Measurements from ENCODE around the gene IGF2.

The IGF2 gene

DNA sequence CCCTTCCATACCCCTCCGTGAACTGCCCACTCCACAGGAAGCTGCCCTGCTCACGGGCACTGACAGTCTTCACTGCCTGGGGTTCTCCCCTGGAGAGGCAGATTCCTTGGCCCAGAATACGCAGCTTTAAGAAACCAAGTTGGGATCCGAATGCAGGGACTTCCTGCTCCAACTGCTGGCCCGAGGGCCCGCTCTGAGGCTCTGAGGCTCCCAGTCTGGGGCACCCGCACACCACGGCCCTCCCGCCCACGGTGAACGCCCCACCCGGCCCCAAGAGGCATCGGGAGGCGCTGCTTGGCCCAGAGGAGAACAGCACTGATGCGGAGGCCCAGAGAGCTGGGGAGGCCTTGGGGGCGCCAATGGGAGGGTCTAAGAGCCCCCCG, 42.3 kb downstream of the IGF2 start:
- H3K4me2 ChIP-seq (ENCODE audit: low read length): no peak overlapping the region
- no peaks in the 10 kb centered on the region for H3K9me2 ChIP-seq (ENCODE audit: low read depth, low read length)
- no peaks in the 10 kb centered on the region for H3K36me3 ChIP-seq (ENCODE audit: insufficient read depth, low read length)
- H3K9me3 ChIP-seq (ENCODE audit: low read length): no peaks in the 10 kb centered on the region
- no peak overlapping the region for H3K9ac ChIP-seq (ENCODE audit: low read length)
- no peak overlapping the region for H2AFZ ChIP-seq (ENCODE audit: low read length)
- no peaks in the 10 kb centered on the region for H4K20me1 ChIP-seq (ENCODE audit: insufficient read depth, low read length)
- TF ChIP-seq EZH2 (IDR thresholded peaks at IDR 0.05; ENCODE audit: borderline replicate concordance, low read length) (no peak), CTCF (IDR thresholded peaks at IDR 0.05; ENCODE audit: low read length) (no peak)
- no peaks in the 10 kb centered on the region for H3K79me2 ChIP-seq (ENCODE audit: insufficient read depth, low read length)
- H3K4me3 ChIP-seq (ENCODE audit: low read depth, low read length, poor library complexity, severe bottlenecking): no peak overlapping the region
- H3K27ac ChIP-seq (ENCODE audit: low read depth, low read length, poor library complexity, severe bottlenecking): no peak overlapping the region
- no peaks in the 10 kb centered on the region for H3F3A ChIP-seq (ENCODE audit: insufficient read depth, low read length)
- no peaks in the 10 kb centered on the region for H3K27me3 ChIP-seq (ENCODE audit: insufficient read depth, low read length)
- H3K4me1 ChIP-seq (ENCODE audit: insufficient read depth, low read length, severe bottlenecking): no peaks in the 10 kb centered on the region

DNA sequence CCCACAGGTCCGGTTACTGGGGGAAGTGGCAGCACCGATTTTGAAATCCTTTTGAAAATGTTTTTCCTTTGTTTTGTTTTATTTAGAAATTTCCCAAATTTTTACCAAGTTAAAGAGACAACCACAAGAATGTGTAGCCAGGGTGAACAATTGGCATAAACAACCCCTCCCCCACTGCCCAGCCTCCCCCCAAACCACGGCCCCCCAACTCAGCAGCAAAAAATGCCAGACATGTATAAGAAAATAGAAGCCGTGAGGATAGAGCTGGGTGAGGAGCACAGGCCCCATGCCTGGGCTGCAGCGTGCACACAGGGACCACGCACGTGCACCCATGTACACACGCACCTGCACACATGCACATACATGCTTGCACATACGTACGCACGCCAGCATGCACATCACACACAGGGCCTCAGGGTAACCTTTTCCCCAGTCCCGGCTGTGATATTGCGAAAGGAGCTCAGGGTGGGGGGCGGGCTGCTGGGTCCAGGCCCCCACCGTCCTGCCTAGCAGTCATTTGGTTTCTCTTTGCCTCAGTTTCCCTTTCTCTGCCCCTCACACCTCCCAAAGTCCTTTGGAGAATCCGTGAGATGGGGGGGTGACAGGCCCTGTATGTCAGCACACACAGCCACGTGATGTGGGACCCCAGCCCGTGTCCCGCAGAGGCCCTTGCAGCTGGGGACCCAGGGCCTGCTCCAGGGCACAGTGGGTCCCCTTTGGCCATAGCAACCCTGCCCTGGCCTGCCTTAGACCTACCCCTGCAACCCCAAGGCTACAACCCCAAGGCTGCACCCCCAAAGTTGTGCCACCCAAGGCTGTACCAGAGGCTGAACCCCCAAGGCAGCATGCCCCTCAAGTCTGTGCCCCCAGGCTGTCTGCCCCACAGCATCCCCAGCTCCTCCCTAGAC, 42.9 kb downstream of the IGF2 start:
- no peak overlapping the region for H3K27ac ChIP-seq (ENCODE audit: low read depth, low read length, poor library complexity, severe bottlenecking)
- no peaks in the 10 kb centered on the region for H3K27me3 ChIP-seq (ENCODE audit: insufficient read depth, low read length)
- H3K9me2 ChIP-seq (ENCODE audit: low read depth, low read length): no peaks in the 10 kb centered on the region
- no peaks in the 10 kb centered on the region for H3K4me1 ChIP-seq (ENCODE audit: insufficient read depth, low read length, severe bottlenecking)
- H3K4me3 ChIP-seq (ENCODE audit: low read depth, low read length, poor library complexity, severe bottlenecking): no peak overlapping the region
- TF ChIP-seq CTCF (IDR thresholded peaks at IDR 0.05; ENCODE audit: low read length): no peak
- no peak for TF ChIP-seq EZH2 (IDR thresholded peaks at IDR 0.05; ENCODE audit: borderline replicate concordance, low read length)
- H4K20me1 ChIP-seq (ENCODE audit: insufficient read depth, low read length): no peaks in the 10 kb centered on the region
- H3K4me2 ChIP-seq (ENCODE audit: low read length): no peak overlapping the region
- no peak overlapping the region for H3K9ac ChIP-seq (ENCODE audit: low read length)
- no peaks in the 10 kb centered on the region for H3F3A ChIP-seq (ENCODE audit: insufficient read depth, low read length)
- H3K36me3 ChIP-seq (ENCODE audit: insufficient read depth, low read length): no peaks in the 10 kb centered on the region
- no peaks in the 10 kb centered on the region for H3K9me3 ChIP-seq (ENCODE audit: low read length)
- H2AFZ ChIP-seq (ENCODE audit: low read length): no peak overlapping the region
- no peaks in the 10 kb centered on the region for H3K79me2 ChIP-seq (ENCODE audit: insufficient read depth, low read length)

DNA sequence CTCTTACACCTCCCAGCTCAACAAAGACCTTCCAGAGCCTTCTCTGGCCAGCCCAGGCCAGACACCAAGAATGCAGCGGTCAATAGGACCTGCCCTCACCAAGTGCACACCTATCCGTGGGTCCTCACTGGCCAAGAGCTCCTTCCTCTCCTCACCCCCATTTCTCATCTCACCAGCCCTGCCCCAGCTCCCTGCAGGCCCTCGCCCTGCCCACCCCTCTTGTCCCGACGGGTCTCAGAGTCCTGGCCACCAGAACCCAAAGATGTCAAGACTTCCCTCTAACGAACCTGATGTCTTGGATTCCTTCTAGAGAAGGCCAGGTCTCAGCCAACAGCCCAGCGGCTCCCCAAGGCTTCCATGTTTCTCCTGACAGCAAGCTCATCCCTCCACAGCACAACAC, 43.6 kb downstream of the IGF2 start:
- no peak overlapping the region for H3K4me2 ChIP-seq (ENCODE audit: low read length)
- H3K4me3 ChIP-seq (ENCODE audit: low read depth, low read length, poor library complexity, severe bottlenecking): no peak overlapping the region
- no peak overlapping the region for H2AFZ ChIP-seq (ENCODE audit: low read length)
- no peaks in the 10 kb centered on the region for H3K9me3 ChIP-seq (ENCODE audit: low read length)
- H3K27ac ChIP-seq (ENCODE audit: low read depth, low read length, poor library complexity, severe bottlenecking): no peak overlapping the region
- no peaks in the 10 kb centered on the region for H3K9me2 ChIP-seq (ENCODE audit: low read depth, low read length)
- H3K79me2 ChIP-seq (ENCODE audit: insufficient read depth, low read length): no peaks in the 10 kb centered on the region
- no peak for TF ChIP-seq CTCF (IDR thresholded peaks at IDR 0.05; ENCODE audit: low read length)
- no peak for TF ChIP-seq EZH2 (IDR thresholded peaks at IDR 0.05; ENCODE audit: borderline replicate concordance, low read length)
- H4K20me1 ChIP-seq (ENCODE audit: insufficient read depth, low read length): no peaks in the 10 kb centered on the region
- H3K4me1 ChIP-seq (ENCODE audit: insufficient read depth, low read length, severe bottlenecking): no peaks in the 10 kb centered on the region
- H3K36me3 ChIP-seq (ENCODE audit: insufficient read depth, low read length): no peaks in the 10 kb centered on the region
- no peak overlapping the region for H3K9ac ChIP-seq (ENCODE audit: low read length)
- H3K27me3 ChIP-seq (ENCODE audit: insufficient read depth, low read length): no peaks in the 10 kb centered on the region
- no peaks in the 10 kb centered on the region for H3F3A ChIP-seq (ENCODE audit: insufficient read depth, low read length)

All from OCI-LY1 (cell line).